ENCODE results near the gene AP1G2.

The AP1G2 gene

GRCh38 chr14:23518709-23519108, 48.9 kb downstream of the AP1G2 start:
- DNase-seq (ENCODE audit: low read depth in 3 of 3), result no peak

- no peak for DNase-seq (ENCODE audit: low read depth in 3 of 3)
These were observed 49.8 kb downstream of the AP1G2 start for GRCh38 chr14:23517650-23518326.

GRCh38 chr14:23514644-23514957, 53.0 kb downstream of the AP1G2 start:
- DNase-seq (ENCODE audit: low read depth in 3 of 3), result no peak

- no peak for DNase-seq (ENCODE audit: low read depth in 3 of 3)
These were observed 53.6 kb downstream of the AP1G2 start for GRCh38 chr14:23513818-23514643.

- DNase-seq (ENCODE audit: low read depth in 3 of 3), result no peak
These were observed 54.4 kb downstream of the AP1G2 start for GRCh38 chr14:23513005-23513817.

GRCh38 chr14:23512156-23512555, 55.4 kb downstream of the AP1G2 start:
- no peak for DNase-seq (ENCODE audit: low read depth in 3 of 3)

Measured in stimulated activated CD4-positive, alpha-beta T cell treated with anti-CD3 and anti-CD28 coated beads, TNF-alpha, amount 100 ng/mL, for 4 hours (primary cell).